NCI-H2107 treated with DMSO at 0.1 percent for 48 hours (cell line): ENCODE results near the gene TMIGD1.

Experiments
- DNase-seq: peaks from one replicate; lab custom pipeline; 2025; ENCODE audit not compliant: unreplicated experiment; lab: John Stamatoyannopoulos, UW

Gene TMIGD1

DNA sequence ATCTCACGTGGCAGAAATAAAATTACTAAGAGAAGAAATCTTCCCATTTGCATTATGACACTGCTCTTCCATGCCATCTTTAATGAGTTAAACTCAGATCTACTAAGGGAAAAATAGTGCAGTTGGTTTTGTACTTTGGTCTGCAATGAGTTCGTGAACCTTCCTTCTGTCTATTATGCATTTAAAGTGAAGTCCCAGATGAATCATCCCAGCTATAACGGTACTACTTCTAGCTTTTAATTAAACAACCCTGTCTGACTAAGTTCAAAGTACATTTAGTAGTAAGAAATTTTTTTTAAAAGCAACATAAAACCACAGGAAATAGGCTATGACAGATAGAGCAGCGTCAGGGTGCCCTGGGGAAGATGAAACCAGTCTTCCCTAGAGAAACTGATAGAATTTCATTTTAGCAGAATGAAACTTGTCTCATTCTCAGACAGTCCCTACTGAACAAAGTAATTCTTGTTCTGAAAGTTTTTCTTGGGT, 1.8 kb downstream of the TMIGD1 start:
- DNase-seq: no peak

DNA sequence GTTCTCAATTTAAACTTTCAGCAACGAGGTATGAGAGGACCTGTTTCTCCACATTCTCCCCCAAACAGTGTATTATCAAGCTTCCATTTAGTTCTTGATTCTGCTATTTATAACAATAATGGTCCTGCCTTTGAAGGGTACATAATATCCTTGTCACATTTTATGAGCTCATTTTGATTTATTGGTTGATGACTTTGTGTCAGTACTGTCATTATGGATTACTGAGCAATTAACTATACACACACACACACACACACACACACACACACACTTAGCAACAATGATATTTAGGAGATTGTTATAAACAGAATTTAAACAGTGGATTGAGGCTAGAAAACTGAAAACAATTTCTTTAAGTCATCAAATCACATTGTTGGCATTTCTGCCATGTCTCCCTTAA, 7.0 kb downstream of the TMIGD1 start:
- DNase-seq: no peak

DNA sequence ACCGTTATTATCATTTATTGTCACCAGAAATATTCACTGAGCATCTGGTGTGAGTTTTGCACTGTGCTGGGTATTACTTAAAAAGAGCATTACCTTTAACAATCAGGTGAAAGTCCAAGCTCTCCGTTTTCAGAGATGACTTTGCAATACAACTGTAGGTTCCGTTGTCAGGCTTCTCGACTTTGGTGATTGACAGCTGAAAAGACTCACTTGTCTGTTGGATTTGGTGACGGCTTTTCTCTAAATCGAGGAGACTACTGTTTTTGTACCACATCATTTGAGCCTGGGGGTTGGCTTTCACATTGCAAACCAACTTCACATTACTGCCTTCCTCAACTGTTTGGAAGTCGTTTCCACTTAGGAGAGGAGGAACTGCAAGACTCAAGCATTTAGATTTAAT, 9.1 kb downstream of the TMIGD1 start:
- no peak for DNase-seq

DNA sequence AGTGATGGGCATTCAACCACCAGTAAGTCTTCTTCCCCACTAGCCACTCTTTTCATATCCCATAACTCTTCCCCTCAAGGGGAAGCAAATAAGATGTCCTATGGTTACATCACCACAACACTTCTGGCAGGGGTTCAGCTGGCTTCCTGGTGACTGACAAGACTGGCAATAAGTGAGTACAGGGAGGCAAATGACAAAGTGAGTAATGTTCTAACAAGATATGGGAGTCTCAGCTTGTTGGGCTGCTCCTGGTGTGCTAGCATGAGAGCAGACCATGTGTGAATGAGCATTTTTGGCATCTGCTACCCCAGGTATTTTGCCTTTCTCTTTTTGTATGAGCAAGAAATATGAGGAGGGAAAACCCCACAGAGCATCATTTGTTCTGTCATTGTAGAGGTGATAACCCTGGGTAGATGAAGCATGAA, 9.9 kb downstream of the TMIGD1 start:
- peak; percentile 15 for DNase-seq

DNA sequence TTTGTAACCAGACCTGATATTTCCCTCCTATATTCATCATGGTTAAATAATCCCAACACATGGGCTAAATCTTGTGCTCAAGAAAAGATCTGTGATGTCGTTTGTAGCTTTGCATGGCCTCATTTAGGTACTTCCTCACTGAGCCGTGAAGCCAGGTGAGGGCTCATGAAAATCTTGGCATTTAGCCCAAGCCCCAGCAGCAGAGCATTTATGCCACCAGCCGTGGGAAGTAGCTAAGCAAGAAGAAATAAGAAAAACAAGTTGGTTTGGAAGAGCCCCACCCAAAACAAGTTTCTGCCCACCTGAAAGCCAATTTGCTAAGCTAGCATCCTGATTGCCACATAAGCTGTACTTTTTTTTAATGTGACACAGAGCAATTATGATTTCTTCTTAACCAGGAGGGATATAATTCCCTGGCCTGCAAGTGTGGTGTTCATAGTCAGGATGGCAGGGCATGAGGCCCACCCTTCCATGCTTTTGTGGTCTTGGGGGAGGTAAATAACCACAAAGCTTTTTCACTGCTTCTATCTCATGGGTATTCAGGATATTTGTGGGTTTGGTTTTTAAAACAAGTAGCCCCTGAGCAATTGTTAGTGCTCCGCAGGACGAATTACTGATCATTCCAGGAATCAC, 10.5 kb downstream of the TMIGD1 start:
- peak; percentile 47 for DNase-seq

DNA sequence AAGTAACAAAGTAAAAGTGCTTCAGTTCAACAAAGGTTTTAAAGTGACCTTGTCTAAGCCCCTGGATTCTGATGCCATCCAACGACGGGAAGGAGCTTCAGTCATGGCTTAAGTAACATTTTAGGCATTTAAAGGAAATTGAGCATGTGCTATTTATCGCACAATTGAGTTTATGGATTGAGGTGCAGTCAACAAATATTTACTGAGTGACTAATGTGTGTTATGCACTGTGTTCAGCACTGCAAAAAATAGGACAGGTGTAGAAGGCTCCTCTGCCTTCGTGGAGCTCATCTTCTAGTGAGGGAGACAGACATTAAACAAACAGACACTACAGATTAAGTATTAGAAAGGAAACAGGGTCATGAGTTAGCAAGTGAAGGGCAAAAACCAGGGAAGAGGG, 12.5 kb downstream of the TMIGD1 start:
- DNase-seq: no peak

DNA sequence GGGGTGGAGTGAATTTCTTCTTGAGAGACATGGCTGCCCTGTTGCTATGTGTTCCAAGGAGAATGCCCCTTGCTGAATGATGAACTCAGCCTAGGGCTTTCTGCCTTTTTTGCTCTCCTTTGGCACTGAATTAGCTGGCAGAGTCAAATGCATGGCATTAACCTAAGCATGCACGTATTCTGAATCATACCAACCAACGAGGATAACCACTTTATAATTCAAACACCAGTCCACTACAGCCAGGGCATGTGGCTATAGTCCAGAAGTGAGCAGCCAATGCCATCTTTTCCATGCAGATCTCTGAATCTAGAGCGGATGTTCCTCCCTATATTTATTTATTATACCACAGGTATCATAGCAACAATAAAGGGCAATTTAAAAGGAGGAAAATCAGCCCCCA, 15.7 kb downstream of the TMIGD1 start:
- no peak for DNase-seq

DNA sequence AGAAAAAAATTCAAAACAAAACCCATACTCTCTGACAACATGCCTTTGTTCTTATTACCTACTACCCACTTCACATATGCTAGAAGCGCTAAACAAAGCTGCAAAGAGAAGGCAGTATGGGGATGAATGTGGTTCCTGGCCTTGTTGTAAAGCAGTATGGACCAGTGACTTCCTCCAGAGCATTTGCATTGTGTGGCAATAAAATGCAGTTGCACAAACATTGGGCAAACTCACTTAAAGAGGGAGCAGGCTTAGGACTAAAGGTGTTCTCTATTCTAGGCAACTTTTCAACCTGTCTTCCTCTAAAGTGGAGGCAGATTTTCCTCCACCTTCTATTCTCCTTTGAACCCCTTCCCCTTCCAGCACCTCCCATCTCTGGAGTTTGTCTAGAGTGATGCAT, 17.1 kb downstream of the TMIGD1 start:
- DNase-seq: no peak

DNA sequence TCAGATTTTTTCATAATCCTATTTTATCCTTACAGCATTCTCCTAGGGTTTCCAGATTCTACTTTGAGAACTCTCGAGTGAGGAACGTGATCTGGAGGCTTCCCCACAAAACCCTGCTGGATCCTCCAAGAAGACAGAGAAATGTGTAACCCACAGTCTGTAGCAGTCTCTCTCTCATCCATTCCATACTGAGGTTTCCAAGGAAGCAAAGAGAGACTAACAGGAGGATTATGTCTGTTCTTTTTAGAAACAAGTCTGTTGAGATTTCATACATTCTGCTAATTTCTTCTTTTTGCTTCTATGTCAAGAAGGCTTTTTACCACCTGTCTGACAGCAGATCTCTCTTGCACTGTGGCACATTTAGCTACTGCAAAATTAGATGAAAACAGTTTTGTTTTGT, 18.8 kb downstream of the TMIGD1 start:
- DNase-seq: no peak

DNA sequence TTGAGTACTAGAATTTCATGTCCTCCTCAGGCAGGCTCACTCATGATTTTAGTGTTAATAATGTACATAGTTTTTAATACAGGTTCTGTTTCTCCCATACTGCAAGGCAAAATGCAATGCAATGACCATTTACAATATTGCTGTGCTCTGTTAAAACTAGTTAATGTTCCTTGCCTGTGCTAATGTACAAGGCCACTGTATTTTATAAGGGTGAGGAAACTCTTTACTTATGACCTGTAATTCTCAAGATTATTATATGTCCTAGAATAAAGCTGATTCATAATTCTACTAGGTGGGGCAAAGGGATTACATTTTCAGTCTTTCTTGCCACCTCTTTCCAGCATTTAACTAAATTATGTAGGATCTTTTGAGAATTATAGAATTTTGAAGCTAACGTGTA, 19.4 kb downstream of the TMIGD1 start:
- no peak for DNase-seq

DNA sequence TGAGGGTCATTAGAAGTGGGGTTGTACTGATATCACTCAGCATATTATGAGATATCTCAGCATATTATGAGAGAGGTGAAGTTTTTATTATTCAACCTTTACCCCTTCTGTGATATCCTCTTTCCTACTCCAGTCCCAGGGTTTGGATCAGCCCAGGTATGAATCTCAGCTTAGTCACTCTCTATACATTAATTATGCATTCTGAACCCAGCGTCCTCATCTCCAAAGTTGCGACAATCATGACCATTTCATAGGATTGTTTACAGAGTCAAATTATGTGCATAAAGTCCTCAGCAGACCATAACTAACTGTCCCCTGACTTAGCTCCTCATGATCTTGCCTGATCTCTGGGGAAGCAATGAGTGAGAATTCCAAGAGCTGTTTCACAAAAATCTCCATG, 21.6 kb downstream of the TMIGD1 start:
- DNase-seq: no peak

DNA sequence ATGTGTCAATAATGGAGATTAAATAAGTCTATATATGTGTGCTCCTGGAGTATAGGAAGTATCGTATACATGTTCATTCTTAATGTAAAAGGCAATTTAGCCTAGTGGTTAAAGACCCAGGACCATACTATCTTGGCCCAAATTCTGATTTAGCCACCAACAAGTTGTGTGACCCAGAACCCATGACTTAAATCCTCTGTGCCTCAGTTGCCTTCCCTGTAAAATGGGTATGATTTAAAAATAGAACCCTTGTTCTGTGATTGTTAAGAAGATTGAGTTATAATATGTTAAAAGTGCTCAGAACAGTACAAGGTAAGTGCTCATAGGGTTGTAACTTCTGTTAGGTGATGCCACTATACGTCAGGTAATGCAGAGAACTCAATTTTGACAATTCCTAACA, 23.3 kb downstream of the TMIGD1 start:
- no peak for DNase-seq

DNA sequence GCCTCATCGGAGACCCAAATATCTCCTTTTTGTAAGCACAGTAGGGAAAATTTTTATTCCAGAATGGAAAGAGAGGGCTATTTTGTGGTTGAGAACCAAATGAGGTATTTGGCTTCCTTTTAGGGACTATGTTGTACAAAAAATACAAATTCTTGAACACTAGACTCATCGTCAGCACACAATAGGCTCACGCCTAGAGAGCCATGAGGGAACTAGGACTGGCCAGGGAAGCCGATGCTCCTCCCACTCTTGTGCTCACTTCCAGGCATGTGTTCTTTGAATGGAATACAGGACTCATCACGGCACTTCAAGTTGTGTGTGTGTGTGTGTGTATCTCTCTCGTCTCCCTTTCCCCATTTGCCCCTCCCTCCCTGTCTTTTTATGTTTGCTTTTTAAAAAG, 24.3 kb downstream of the TMIGD1 start:
- no peak for DNase-seq

DNA sequence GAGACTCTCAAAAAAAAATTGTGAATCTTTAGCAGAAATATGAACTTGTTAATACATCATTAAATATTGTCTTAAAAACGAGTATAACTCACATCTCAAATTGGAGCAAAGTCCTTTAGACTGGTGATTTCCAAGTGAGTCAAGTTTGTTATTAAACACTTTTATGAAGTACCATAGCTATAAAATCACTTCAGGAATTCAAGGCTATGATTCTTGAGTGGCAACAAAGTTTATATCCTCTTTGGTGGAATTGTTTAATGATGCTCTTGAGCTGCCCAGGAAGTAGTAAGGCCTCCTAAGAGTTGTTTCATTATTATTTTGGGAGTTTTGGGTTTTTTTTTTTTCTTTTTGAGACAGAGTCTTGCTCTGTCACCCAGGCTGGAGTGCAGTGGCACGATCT, 25.5 kb downstream of the TMIGD1 start:
- no peak for DNase-seq

DNA sequence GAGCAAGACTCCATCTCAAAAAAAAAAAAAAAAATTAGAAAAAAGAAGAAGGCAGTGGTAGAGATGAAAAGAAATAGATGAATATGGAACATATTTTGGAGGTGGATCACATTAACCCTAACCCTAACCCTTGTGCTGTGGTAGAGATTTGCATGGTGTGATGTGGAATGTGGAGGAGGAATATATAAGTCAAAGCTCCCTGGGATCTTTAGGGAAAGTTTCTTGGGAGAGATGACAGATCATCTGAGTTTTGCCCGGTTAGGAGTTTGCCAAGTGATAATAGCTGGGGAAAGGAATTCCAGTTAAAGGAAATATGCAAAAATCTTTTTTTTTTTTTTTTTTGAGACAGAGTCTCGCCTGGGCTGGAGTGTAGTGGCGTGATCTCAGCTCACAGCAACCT, 29.1 kb downstream of the TMIGD1 start:
- no peak for DNase-seq

DNA sequence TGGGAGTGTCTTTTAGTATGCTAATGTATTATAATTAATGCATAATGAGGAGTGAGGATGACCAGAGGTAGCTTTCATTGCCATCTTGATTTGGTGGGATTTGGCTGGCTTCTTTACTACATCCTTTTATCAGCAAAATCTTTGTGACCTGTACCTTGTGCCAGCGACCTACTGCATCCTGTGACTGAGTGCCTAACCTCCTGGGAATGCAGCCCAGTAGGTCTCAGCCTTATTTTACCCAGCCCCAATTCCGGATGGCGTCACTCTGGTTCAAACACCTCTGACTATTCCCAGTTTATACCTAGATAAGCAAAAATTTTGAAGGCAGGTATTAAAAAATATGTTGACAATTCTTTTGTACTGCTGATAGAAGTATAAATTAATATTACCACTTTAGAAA, 31.6 kb downstream of the TMIGD1 start:
- no peak for DNase-seq

DNA sequence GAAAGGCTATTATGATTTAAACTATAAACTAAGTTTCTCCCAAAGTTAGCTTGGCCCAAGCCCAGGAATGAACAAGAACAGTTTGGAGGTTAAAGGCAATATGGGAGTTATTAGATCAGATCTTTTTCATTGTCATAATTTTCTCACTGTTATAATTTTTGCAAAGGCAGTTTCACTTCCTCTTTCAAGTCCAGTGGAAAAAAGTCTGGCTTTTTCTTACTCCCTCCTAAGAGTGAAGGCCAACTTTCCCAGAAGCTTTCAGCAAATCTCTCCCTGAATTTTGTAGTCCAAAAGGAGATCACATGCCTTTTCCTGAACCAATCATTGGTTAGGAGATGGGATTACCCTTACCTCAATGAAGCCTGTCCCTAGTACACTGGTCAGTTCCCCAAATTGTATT, 33.0 kb downstream of the TMIGD1 start:
- DNase-seq: no peak

DNA sequence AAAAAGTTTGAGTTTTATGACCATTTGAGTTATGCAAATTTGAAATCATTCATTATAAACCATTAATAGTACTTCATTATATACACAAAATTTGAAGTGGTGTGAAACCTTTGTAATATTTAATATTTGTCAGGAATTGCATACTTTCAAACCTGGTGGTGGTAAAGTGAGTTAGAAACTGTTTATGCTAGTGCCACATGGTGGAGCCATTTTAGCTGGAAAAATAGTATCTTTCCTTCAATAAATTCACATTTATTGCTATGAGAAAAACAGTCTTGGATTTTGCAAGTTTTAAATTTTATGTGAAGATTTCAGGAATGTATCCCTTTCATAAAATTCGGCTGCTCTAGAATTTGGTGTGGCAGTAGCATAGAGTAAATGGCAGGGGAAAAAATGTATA, 34.9 kb downstream of the TMIGD1 start:
- no peak for DNase-seq

DNA sequence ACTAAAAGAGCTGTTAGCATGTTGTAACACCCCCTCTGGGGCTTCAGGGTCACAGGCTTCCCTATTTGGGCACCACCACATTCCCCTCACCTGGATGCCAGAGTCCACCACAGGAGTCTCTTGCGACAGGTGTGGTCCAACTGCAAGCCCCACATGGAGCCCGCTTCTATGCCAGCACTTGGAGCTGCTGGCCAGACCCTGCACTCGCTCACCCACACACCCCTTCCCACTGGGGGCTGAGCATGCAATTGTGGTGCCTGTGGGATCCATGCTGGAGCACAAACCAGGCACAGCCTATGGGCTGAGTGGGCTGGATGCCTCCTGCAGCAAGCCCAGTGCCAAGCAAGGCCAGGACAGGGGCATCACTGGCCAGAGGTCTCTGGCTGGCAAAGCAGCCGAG, 36.1 kb downstream of the TMIGD1 start:
- DNase-seq: no peak

DNA sequence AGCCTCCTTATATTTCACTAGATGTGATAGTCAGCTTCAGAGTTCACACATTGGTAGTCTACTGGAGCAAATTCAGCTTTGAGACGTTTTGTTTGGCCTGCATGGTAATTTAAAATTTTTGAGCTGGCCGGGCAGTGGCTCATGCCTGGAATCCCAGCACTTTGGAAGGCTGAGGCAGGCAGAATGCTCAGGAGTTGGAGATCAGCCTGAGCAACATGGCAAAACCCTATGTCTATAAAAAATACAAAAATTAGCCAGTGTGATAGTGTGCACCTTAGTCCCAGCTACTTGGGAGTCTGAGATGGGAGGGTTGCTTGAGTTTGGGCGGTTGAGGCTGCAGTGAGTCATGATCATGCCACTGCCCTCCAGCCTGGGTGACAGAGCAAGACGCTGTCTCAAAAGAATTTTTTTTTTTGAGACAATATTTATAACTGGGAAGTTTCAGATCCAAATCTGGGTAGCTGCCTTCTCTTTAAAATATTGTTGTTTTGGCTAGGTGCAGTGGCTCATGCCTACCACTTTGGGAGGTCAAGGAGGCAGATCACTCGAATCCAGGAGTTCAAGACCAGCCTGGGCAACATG, 37.3 kb downstream of the TMIGD1 start:
- DNase-seq: no peak

DNA sequence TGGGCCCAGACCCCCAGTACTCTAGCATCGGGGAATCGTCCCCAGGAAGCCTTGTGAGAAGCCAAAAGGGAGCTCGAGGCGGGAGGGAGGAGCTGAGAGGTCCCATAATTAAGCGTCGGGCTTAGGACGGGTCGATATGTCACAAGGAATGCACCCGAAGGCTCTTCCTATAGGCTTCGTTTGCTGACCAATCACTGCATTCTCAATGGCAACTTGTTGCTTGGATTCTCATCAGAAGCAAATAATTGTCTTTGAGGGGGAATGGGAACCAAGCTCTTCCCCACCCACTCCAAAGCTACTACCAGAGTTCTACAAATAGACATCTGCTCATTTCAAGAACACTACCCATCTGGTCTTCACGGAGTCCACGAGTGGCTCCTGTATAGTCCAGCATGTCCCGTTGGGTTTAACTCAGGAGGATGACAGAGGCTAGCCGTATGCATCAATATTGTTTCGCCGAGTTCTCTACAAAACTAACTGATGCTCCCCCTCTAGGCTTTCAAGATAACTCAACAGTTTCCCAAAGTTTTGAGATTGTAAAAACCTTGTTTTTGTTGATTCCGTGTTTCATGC, 41.5 kb downstream of the TMIGD1 start:
- no peak for DNase-seq

DNA sequence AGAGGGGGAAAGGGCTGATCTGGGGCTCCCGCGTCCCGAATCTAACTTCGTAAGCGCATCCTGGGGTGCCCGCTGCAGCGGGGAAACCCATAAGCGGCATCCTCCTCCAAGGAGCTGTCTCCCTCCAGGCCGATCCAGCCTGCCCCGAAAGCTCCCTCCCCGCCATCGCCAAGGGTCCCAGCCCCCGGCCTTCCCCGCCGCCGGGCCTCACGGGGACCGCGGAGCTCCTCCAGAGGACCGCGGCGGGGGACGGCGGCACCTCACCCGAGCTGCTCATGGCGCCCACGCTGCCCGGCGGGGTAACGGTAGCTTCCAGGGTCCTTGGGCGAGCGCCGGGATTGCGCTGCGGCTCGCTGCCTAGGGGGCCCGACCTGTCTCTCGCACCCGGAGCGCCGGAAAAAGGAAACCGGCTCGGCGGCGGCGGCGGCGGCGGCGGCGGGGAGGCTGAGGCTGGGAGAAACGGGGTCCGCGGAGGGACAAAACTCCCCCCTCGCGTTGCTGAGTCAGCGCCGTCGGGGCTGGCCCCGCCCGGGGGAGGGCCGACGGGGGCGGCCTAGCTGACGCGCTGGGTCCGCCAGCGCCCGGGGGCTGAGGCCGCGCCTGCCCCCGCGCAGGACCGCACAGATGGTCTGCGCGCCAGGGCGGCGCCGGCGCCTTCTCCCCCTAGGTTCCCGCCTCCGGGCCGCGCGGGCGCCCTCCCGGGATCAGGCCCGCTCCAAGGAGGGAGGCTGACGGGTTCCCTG, 42.1 kb downstream of the TMIGD1 start, which contains the start of gene BLMH:
Gene BLMH, minus strand, starts transcription at position 402 of the 743 bp plus-strand sequence. Its CDS starts 125 bp downstream, at position 277.
- no peak for DNase-seq
